GM12878 (cell line): ENCODE measurements around the gene HIRA. TPM values are rescaled to one million over a fixed set of nuclear protein-coding genes. Genes with fewer than 3 reads are reported as not detected.

Experiments used
- ATAC-seq: fragments of 200-7000 bp; cut with Tn5 transposase; 3 replicates; pipeline ENCODE4 v1.9.1; 2020; ENCODE audit warnings: mild to moderate bottlenecking, moderate library complexity
- BruUV-seq: library from RNA; stranded (reverse); fragments of 400-500 nt; replicated peaks from 2 replicates; lab custom pipeline; 2021; lab: Mats Ljungman, UMichigan
- CTCF ChIA-PET: fragments of 300-600 bp; sonication (Branson Sonifier 250); formaldehyde crosslinking; extraction: SDS; loops from one replicate; lab custom pipeline; 2021; ENCODE audit warnings: inconsistent platforms; lab: Yijun Ruan, JAX
- POLR2A ChIA-PET: fragments of 350-600 bp; formaldehyde crosslinking; extraction: SDS; loops from one replicate; lab custom pipeline; 2021; ENCODE audit warnings: inconsistent platforms; lab: Charles Lee
- RAD21 ChIA-PET: fragments of 300-600 bp; sonication (Branson Sonifier 250); formaldehyde crosslinking; loops from one replicate; lab custom pipeline; 2023; ENCODE audit warnings: antibody characterized with exemption; ENCODE audit not compliant: unreplicated experiment; lab: Charles Lee
- SMC1A ChIA-PET: fragments of 300-600 bp; sonication (Branson Sonifier 250); formaldehyde crosslinking; loops from one replicate; lab custom pipeline; 2023; ENCODE audit not compliant: unreplicated experiment, uncharacterized antibody; lab: Charles Lee
- DNase-seq: peaks from one replicate; pipeline ENCODE4 v3.0.0-alpha.2; 2011; ENCODE audit warnings: low read depth, low spot score
- FAIRE-seq: peaks from 3 replicates; lab custom pipeline; 2011; peaks lifted over from hg19 to GRCh38; lab: Jason Lieb, UNC
- H2AFZ ChIP-seq: 2 replicates; pipeline ENCODE4 v1.6.0; 2011; ENCODE audit warnings: low read depth, low read length, control low read depth; ENCODE audit not compliant: control insufficient read depth
- H3K27ac ChIP-seq: 2 replicates; pipeline ENCODE4 v1.5.1; 2011; ENCODE audit warnings: control low read depth; ENCODE audit not compliant: control insufficient read depth, insufficient read depth
- H3K27me3 ChIP-seq, 2 experiments: replicated peaks in 1 of 2; 2 replicates each; pipeline versions ENCODE4 v1.6.0 to v1.6.1; 2011; ENCODE audit warnings: low read length in 1 of 2; ENCODE audit not compliant: control insufficient read depth in 2 of 2, insufficient read depth in 2 of 2
- H3K36me3 ChIP-seq, 2 experiments: 2 replicates each; pipeline ENCODE4 v1.5.1; 2011; ENCODE audit warnings: low read length in 1 of 2; ENCODE audit not compliant: control insufficient read depth in 2 of 2, insufficient read depth in 2 of 2
- H3K4me1 ChIP-seq: 2 replicates; pipeline ENCODE4 v1.6.1; 2011; ENCODE audit warnings: mild to moderate bottlenecking, low read length, moderate library complexity, mixed read lengths; ENCODE audit not compliant: control insufficient read depth, insufficient read depth
- H3K4me2 ChIP-seq: 2 replicates; pipeline ENCODE4 v1.6.0; 2011; ENCODE audit warnings: control low read depth; ENCODE audit not compliant: control insufficient read depth, insufficient read depth
- H3K4me3 ChIP-seq: fragments of 200-600 bp; sonication (generic); 2 replicates; pipeline ENCODE4 v1.5.1; 2016
- H3K79me2 ChIP-seq: 2 replicates; pipeline ENCODE4 v1.6.0; 2011; ENCODE audit warnings: low read length; ENCODE audit not compliant: control insufficient read depth, insufficient read depth
- H3K9ac ChIP-seq: 2 replicates; pipeline ENCODE4 v1.8.0; 2011; ENCODE audit warnings: low read length, control low read depth, mixed read lengths; ENCODE audit not compliant: control insufficient read depth, insufficient read depth
- H3K9me3 ChIP-seq: replicated peaks from 3 replicates; pipeline ENCODE4 v1.5.1; 2011; ENCODE audit warnings: mild to moderate bottlenecking, low read length; ENCODE audit not compliant: control insufficient read depth, insufficient read depth
- H4K20me1 ChIP-seq: 2 replicates; pipeline ENCODE4 v1.6.0; 2011; ENCODE audit not compliant: control insufficient read depth, insufficient read depth
- BCL11A ChIP-seq: IDR thresholded peaks from 2 replicates; pipeline ENCODE4 v1.6.1; 2011; ENCODE audit warnings: low read depth, low read length
- CBX5 ChIP-seq: sonication (generic); IDR thresholded peaks from 2 replicates; pipeline ENCODE4 v1.6.1; 2016; ENCODE audit warnings: low read depth, moderate library complexity, mild to moderate bottlenecking, inconsistent platforms
- CEBPB ChIP-seq, 2 experiments: fragments of 150-350 bp in 1 of 2; IDR thresholded peaks; 2 replicates each; pipeline ENCODE4 v1.6.1; 2012 to 2014; ENCODE audit warnings: low read depth in 2 of 2, low read length in 2 of 2, borderline replicate concordance in 1 of 2, inconsistent platforms in 1 of 2
- CUX1 ChIP-seq: IDR thresholded peaks from 2 replicates; pipeline ENCODE4 v1.6.1; 2012; ENCODE audit warnings: improper control_type of control experiment, low read depth, low read length; ENCODE audit not compliant: insufficient replicate concordance
- HDAC2 ChIP-seq: fragments of 200-600 bp; sonication (generic); IDR thresholded peaks from 2 replicates; pipeline ENCODE4 v1.6.1; 2017
- IRF3 ChIP-seq: fragments of 450-650 bp; IDR thresholded peaks from 2 replicates; pipeline ENCODE4 v1.6.1; 2014; ENCODE audit warnings: mild to moderate bottlenecking
- MEF2B ChIP-seq: fragments of 450-650 bp; IDR thresholded peaks from 2 replicates; pipeline ENCODE4 v1.6.1; 2018; ENCODE audit warnings: mild to moderate bottlenecking, moderate library complexity; ENCODE audit not compliant: partially characterized antibody, poor library complexity, severe bottlenecking
- PAX5 ChIP-seq: IDR thresholded peaks from 2 replicates; pipeline ENCODE4 v1.6.1; 2011; ENCODE audit warnings: low read depth, low read length, borderline replicate concordance
- POLR2A ChIP-seq: IDR thresholded peaks from 2 replicates; pipeline ENCODE4 v1.6.1; 2011; ENCODE audit warnings: low read depth, mild to moderate bottlenecking, low read length
- POLR2AphosphoS5 ChIP-seq: IDR thresholded peaks from 2 replicates; pipeline ENCODE4 v1.6.1; 2011; ENCODE audit warnings: mild to moderate bottlenecking, low read length, inconsistent platforms
- RAD21 ChIP-seq: IDR thresholded peaks from 2 replicates; pipeline ENCODE4 v1.6.1; 2011; ENCODE audit warnings: mild to moderate bottlenecking, low read depth, low read length, moderate library complexity; ENCODE audit not compliant: insufficient read depth
- SIN3A ChIP-seq: IDR thresholded peaks from 2 replicates; pipeline ENCODE4 v1.6.1; 2012; ENCODE audit warnings: low read depth, low read length, improper control_type of control experiment
- SIX5 ChIP-seq: IDR thresholded peaks from 2 replicates; pipeline ENCODE4 v1.6.1; 2011; ENCODE audit warnings: mild to moderate bottlenecking, low read depth, low read length, moderate library complexity; ENCODE audit not compliant: severe bottlenecking
- SMC3 ChIP-seq: IDR thresholded peaks from 2 replicates; pipeline ENCODE4 v1.6.1; 2011; ENCODE audit warnings: low read length, improper control_type of control experiment, borderline replicate concordance
- SPI1 ChIP-seq: IDR thresholded peaks from 2 replicates; pipeline ENCODE4 v1.6.1; 2011; ENCODE audit warnings: low read depth, mild to moderate bottlenecking, low read length, moderate library complexity, borderline replicate concordance; ENCODE audit not compliant: insufficient read depth
- SUPT20H ChIP-seq: IDR thresholded peaks from 2 replicates; pipeline ENCODE4 v1.6.1; 2011; ENCODE audit warnings: low read depth, mild to moderate bottlenecking, low read length, moderate library complexity, borderline replicate concordance; ENCODE audit not compliant: control insufficient read depth
- TCF7 ChIP-seq: IDR thresholded peaks from 2 replicates; pipeline ENCODE4 v1.6.1; 2014; ENCODE audit warnings: antibody characterized with exemption, borderline replicate concordance
- WRNIP1 ChIP-seq: IDR thresholded peaks from 2 replicates; pipeline ENCODE4 v1.6.1; 2011; ENCODE audit warnings: low read depth, low read length, improper control_type of control experiment, borderline replicate concordance
- YBX1 ChIP-seq: fragments of 450-650 bp; IDR thresholded peaks from 2 replicates; pipeline ENCODE4 v1.6.1; 2016; ENCODE audit warnings: antibody characterized with exemption
- WGBS: methylation state at CpG from one replicate; pipeline ENCODE4 v1.1.6; 2016; ENCODE audit warnings: low lambda C conversion rate; ENCODE audit not compliant: insufficient replicate concordance, insufficient coverage; ENCODE audit errors: missing lambda C conversion rate; 5-methylcytosine and 5-hydroxymethylcytosine counted together
- in situ Hi-C: fragments of 300-500 bp; cut with MboI; formaldehyde crosslinking; loops from 9 replicates; pipeline ENCODE4 v1.14.3; 2018; ENCODE audit warnings: mixed read lengths
- intact Hi-C: fragments of 100-400 bp; cut with micrococcal nuclease; formaldehyde crosslinking; loops from one replicate; pipeline ENCODE4 v1.14.2; 2022; ENCODE audit not compliant: unreplicated experiment
- polyA plus RNA-seq, 11 experiments: library from polyadenylated mRNA; depleted of rRNA in 4 of 11; unstranded in 6 of 11; stranded (reverse) in 5 of 11; fragments of >200 nt; fragmentation: Nextera tagmentation in 4 of 11; fragmentation: Illumina TruSeq in 1 of 11; extraction: Ambion mirVana in 4 of 11; extraction: Trizol in 1 of 11; gene quantifications; 1 replicate in 1 of 11; 2 replicates in 10 of 11; pipeline versions ENCODE4 v1.2.1 to v1.2.3, GENCODE V29; 2011 to 2016; ENCODE audit warnings: inconsistent platforms in 2 of 11, missing spikeins in 2 of 11, low read depth in 1 of 11
- total RNA-seq, 4 experiments: library from RNA; depleted of rRNA in 3 of 4; stranded (reverse); fragments of >200 nt in 3 of 4; fragmentation: Illumina TruSeq in 1 of 4; extraction: Trizol in 1 of 4; gene quantifications; 2 replicates each; pipeline versions ENCODE4 v1.2.1 to v1.2.3, GENCODE V29; 2013 to 2021

The HIRA gene
- total and polyA plus RNA-seq, 10 of the 15 experiments (the other 5 are each of a cell fraction or from before 2014, with no cell fraction given): 0.34 to 32.7 (median 14.5) TPM

- H3K79me2 ChIP-seq: no peaks in the 10 kb centered on the region
- WGBS: 0% methylated on average over 1 of the region's 1 CpG
- no peak overlapping the region for H3K27ac ChIP-seq
- in situ Hi-C loops: no loop called here
- no peak overlapping the region for H3K4me3 ChIP-seq
- ATAC-seq (no peak), DNase-seq (no peak), FAIRE-seq (no peak)
- H3K36me3 ChIP-seq: no peaks in the 10 kb centered on the region
- CTCF ChIA-PET: no interaction called here
- RAD21 ChIA-PET: no interaction called here
- H3K9me3 ChIP-seq: no peaks in the 10 kb centered on the region
- intact Hi-C loops: loop anchor here (5.0 kb wide), 1 partner anchor 329 kb away; no protein-coding TSS in a partner anchor
- BruUV-seq: no TSS peak
- no peaks in the 10 kb centered on the region for H3K4me1 ChIP-seq
- TF ChIP-seq CUX1 (no peak), YBX1 (no peak), SIN3A (no peak), POLR2AphosphoS5 (no peak), CBX5 (no peak), BCL11A (no peak), SPI1 (no peak), CEBPB (IDR thresholded peaks at IDR 0.05; ENCODE audit: borderline replicate concordance in 1 of 2, low read depth in 2 of 2, low read length in 2 of 2) (no peak), POLR2A (no peak), MEF2B (no peak), HDAC2 (no peak), RAD21 (no peak), SMC3 (no peak), SUPT20H (no peak), TCF7 (no peak), WRNIP1 (no peak), SIX5 (no peak), PAX5 (no peak), IRF3 (no peak)
- H4K20me1 ChIP-seq: no peaks in the 10 kb centered on the region
- H3K27me3 ChIP-seq: no peaks in the 10 kb centered on the region
- POLR2A ChIA-PET: no interaction called here
- SMC1A ChIA-PET: no interaction called here
- H3K4me2 ChIP-seq: no peak overlapping the region
- H3K9ac ChIP-seq: no peak overlapping the region
- no peak overlapping the region for H2AFZ ChIP-seq
These were observed 127.7 kb downstream of the HIRA start for GRCh38 chr22:19303785-19304184.
